NT2/D1 (cell line): ENCODE measurements around the gene OTUB1.

Experiments
- DNase-seq: peaks from one replicate; pipeline ENCODE4 v3.0.0-alpha.2; 2011; ENCODE audit warnings: low read depth, low spot score
- H3K27me3 ChIP-seq: 2 replicates; pipeline ENCODE4 v1.6.0; 2011; ENCODE audit warnings: mild to moderate bottlenecking; ENCODE audit not compliant: insufficient read length, insufficient read depth
- H3K36me3 ChIP-seq: 2 replicates; pipeline ENCODE4 v1.6.1; 2011; ENCODE audit warnings: mild to moderate bottlenecking, low read length, mixed read lengths; ENCODE audit not compliant: insufficient read depth, insufficient read length
- H3K4me1 ChIP-seq: 2 replicates; pipeline ENCODE4 v1.5.1; 2011; ENCODE audit not compliant: insufficient read depth, insufficient read length
- H3K4me3 ChIP-seq: 2 replicates; pipeline ENCODE4 v1.5.1; 2011; ENCODE audit warnings: low read depth; ENCODE audit not compliant: insufficient read length
- H3K9ac ChIP-seq: 2 replicates; pipeline ENCODE4 v1.6.0; 2011; ENCODE audit warnings: low read depth; ENCODE audit not compliant: insufficient read length
- H3K9me3 ChIP-seq: 2 replicates; pipeline ENCODE4 v1.5.1; 2011; ENCODE audit warnings: mild to moderate bottlenecking, low read length; ENCODE audit not compliant: insufficient read depth
- SUZ12 ChIP-seq: IDR thresholded peaks from 2 replicates; pipeline ENCODE4 v1.6.1; 2011; ENCODE audit not compliant: insufficient read length, insufficient read depth; ENCODE audit errors: extremely low read depth
- YY1 ChIP-seq: IDR thresholded peaks from 2 replicates; pipeline ENCODE4 v1.6.1; 2011; ENCODE audit not compliant: insufficient read length, insufficient read depth
- ZNF274 ChIP-seq: IDR thresholded peaks from 2 replicates; pipeline ENCODE4 v1.6.1; 2011; ENCODE audit warnings: mild to moderate bottlenecking, low read depth, low read length

Gene OTUB1

GRCh38 chr11:64015935-64016845, 30.0 kb downstream of the OTUB1 start:
- Histone ChIP-seq H3K4me3 (no peak overlapping the region), H3K9ac (peak overlapping the region; percentile 32), H3K36me3 (no peaks in the 10 kb centered on the region), H3K9me3 (peaks cover under 1% of the 10 kb centered on the region; the same call in 1 of the 2 replicates), H3K4me1 (peaks cover 30% of the 10 kb centered on the region), H3K27me3 (peaks cover 36% of the 10 kb centered on the region)
- no peak for TF ChIP-seq ZNF274
- TF ChIP-seq YY1, result no peak
- TF ChIP-seq SUZ12, result no peak
- DNase-seq, result no peak

- no peaks in the 10 kb centered on the region for H3K9me3 ChIP-seq
- H3K9ac ChIP-seq, result no peak overlapping the region
- peaks cover 28% of the 10 kb centered on the region for H3K27me3 ChIP-seq
- TF ChIP-seq SUZ12, result no peak
- TF ChIP-seq YY1, result no peak
- TF ChIP-seq ZNF274, result no peak
- DNase-seq, result no peak
- no peaks in the 10 kb centered on the region for H3K36me3 ChIP-seq
- H3K4me1 ChIP-seq, result peaks cover 42% of the 10 kb centered on the region
- H3K4me3 ChIP-seq, result no peak overlapping the region
Measured at GRCh38 chr11:64017945-64018224, 31.6 kb downstream of the OTUB1 start.

DNA sequence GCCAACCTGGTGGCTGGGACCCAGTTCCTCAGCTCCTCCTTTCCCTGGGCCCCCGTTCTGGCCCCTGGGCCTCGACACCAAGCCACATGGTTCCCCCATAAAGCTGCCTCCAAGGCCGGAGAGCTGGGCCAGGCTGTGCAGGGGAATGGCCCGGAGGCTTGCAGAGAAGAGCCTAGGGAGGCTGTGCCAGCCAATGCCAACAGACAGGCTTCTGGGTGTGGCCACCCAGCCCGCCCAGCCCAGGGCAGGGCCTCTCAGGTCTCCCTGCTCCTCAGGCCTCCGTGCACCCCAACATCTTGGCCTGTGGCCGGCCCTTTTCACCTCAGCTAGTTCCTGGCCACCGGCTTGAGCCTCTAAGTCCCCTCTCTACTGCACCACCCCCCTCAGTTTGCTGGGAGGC, 32.1 kb downstream of the OTUB1 start:
- Histone ChIP-seq H3K4me3 (no peak overlapping the region), H3K9ac (no peak overlapping the region), H3K9me3 (no peaks in the 10 kb centered on the region), H3K4me1 (peaks cover 42% of the 10 kb centered on the region), H3K27me3 (peaks cover 28% of the 10 kb centered on the region), H3K36me3 (no peaks in the 10 kb centered on the region)
- TF ChIP-seq SUZ12 (no peak), YY1 (no peak), ZNF274 (no peak)
- no peak for DNase-seq

DNA sequence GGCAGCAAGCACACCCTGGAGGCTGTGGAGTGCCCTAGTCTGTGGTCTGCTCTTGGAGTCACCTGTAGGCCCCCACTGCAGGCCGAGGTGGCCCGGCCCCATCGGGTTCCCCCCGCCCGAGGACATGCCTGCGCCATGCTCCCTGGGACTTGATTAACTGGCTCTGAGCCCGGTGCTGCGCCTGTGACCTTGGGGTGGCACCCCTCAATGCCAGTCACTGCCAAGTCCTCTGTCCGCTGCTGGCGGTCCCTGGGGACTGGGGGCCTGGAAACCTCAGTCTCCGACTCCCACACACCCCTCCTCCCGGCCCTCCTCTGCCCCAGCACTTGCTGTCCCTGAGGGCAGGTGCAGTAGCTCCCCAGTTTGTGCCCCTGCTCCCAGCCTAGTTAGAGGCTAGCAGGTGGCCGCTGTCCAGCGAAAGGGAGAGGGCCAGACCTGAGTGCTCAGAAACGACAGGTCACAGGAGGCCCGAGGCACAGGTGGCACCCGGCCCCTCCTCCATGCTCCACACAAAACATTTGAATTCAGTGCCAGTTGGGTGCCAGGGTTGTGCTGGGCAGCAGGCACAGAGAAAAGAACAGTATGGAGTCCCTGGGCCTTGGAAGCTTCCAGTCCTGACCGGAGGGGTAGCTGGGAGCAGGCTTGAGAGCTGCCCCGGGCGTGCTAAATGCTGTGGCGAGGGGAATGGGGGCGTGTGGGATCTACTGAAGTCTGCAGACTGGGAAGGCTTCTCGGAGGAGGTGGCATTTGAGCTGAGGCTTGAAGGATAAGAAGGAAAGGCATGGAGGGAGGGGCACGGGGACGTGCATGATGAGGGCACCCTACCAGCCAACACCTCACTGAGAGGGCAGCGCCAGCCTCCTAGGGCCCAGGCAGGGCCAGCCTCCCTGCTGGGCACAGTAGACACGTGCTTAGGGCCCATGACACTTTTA, 33.1 kb downstream of the OTUB1 start:
- Histone ChIP-seq H3K4me1 (peaks cover 43% of the 10 kb centered on the region), H3K9ac (peak overlapping the region; percentile 50), H3K4me3 (no peak overlapping the region), H3K36me3 (no peaks in the 10 kb centered on the region), H3K27me3 (peaks cover 19% of the 10 kb centered on the region), H3K9me3 (no peaks in the 10 kb centered on the region)
- DNase-seq, result no peak
- TF ChIP-seq SUZ12 (no peak), YY1 (no peak), ZNF274 (no peak)

GRCh38 chr11:64020976-64021756, 34.9 kb downstream of the OTUB1 start:
- Histone ChIP-seq H3K36me3 (no peaks in the 10 kb centered on the region), H3K4me1 (peaks cover 39% of the 10 kb centered on the region), H3K4me3 (no peak overlapping the region), H3K9ac (peak overlapping the region; percentile 67), H3K27me3 (peaks cover 16% of the 10 kb centered on the region), H3K9me3 (no peaks in the 10 kb centered on the region)
- TF ChIP-seq ZNF274 (no peak), YY1 (no peak), SUZ12 (no peak)
- DNase-seq, result no peak

GRCh38 chr11:64021757-64022093, 35.5 kb downstream of the OTUB1 start:
- peak overlapping the region; percentile 78 for H3K9ac ChIP-seq

More at GRCh38 chr11:64021757-64022093, 35.5 kb downstream of the OTUB1 start:
- H3K27me3 ChIP-seq, result peaks cover 15% of the 10 kb centered on the region
- TF ChIP-seq YY1 (no peak), SUZ12 (no peak), ZNF274 (no peak)
- peaks cover 40% of the 10 kb centered on the region for H3K4me1 ChIP-seq
- H3K36me3 ChIP-seq, result no peaks in the 10 kb centered on the region
- H3K9me3 ChIP-seq, result no peaks in the 10 kb centered on the region
- H3K4me3 ChIP-seq, result no peak overlapping the region
- peak; percentile 55 for DNase-seq
